GM18951 (cell line): ENCODE results near the gene DAPK1.

Experiments
- POLR2A ChIP-seq: IDR thresholded peaks from 4 replicates; pipeline ENCODE4 v1.6.1; 2011; ENCODE audit warnings: mild to moderate bottlenecking; ENCODE audit not compliant: insufficient read length, insufficient read depth; ENCODE audit errors: extremely low read depth
- in situ Hi-C: fragments of 300-500 bp; cut with MboI; formaldehyde crosslinking; loops from one replicate; pipeline ENCODE4 v1.12.0; 2022; ENCODE audit warnings: low sequenced_read_pairs, mixed read lengths, inconsistent platforms; ENCODE audit not compliant: unreplicated experiment

The DAPK1 gene

GRCh38 chr9:87670572-87671264, 173.1 kb downstream of the DAPK1 start:
- in situ Hi-C loops, result no loop called here
- TF ChIP-seq POLR2A, result no peak

- TF ChIP-seq POLR2A, result no peak
- in situ Hi-C loops, result no loop called here
These were observed 173.8 kb downstream of the DAPK1 start for GRCh38 chr9:87671478-87671877.

- in situ Hi-C loops, result no loop called here
- TF ChIP-seq POLR2A, result no peak
These were observed 174.3 kb downstream of the DAPK1 start for GRCh38 chr9:87671925-87672324.

- in situ Hi-C loops, result no loop called here
- TF ChIP-seq POLR2A, result no peak
These were observed 174.9 kb downstream of the DAPK1 start for GRCh38 chr9:87672586-87672985.

- in situ Hi-C loops, result no loop called here
- TF ChIP-seq POLR2A, result no peak
These were observed 175.9 kb downstream of the DAPK1 start for GRCh38 chr9:87673446-87674120.

GRCh38 chr9:87674565-87675299, 177.1 kb downstream of the DAPK1 start:
- no peak for TF ChIP-seq POLR2A
- in situ Hi-C loops, result no loop called here

DNA sequence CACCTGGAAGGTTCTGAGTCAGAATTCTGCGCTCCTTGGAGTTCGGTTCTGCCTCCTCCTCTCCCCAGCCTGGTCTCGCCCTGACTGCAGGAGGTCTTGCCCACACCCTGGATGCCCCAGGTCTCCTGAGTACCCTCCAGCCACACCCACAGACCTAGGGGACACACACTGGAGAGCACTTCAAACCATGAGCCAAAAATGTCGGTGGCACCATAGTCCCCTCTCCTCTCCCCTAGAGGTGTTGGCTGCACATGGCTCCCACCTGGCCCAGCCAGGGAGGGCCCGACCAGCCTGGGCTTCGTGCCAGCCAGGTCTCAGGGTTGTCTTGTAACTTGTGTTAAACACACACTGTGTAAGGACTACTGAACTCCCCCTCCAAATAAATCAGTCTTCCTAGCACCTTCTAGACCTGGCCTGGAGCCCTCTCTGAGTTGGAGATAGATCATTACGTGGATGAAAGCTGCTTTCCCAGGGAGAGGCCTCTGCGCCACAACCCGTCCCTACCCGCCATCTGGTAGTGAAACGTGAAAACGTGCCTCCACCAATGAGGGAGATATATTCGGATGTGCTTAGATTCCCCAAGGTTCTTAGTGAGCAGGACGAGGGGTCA, 178.3 kb downstream of the DAPK1 start:
- TF ChIP-seq POLR2A, result no peak

DNA sequence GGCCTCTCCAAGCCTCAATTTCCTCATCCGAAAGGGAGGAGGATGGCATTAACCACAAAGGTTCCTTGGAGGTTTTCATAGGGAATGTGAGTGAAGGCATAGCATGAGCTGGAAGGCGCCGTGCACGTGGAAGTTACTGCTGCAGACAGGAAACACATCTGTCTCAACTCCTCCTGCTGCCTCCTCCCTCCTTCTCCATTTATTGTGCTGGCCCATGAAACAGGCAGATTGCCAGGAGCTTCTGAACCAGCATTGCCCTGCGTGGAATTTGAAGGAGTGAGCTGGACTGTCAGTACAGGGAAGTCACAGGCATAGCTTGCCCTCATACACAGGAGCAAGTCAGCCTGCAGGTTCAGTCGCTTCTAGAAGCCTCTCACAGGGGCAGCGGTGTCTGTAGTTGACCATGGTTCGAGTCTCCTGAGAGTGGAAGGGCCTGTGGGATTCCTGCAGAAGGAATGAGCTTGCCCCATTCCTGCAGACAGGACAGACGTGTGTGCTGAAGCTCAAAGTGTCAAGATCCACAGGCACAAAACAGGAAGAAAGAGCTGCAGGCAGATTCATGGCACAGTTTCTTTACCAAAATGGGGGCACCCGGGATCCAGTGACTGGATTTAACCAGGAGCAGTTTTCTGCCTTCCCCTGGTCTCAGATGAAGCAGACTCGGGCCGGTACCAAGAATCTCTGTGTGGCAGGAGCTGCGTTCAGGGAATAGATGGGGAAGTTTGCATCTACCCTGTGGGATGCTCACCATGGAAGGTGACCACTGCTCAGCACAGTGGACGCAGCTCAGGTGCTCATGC, 179.5 kb downstream of the DAPK1 start:
- no peak for TF ChIP-seq POLR2A
- in situ Hi-C loops, result no loop called here

More for the DNA sequence above, 178.3 kb downstream of the DAPK1 start:
- in situ Hi-C loops, result no loop called here

GRCh38 chr9:87677776-87678587, 180.3 kb downstream of the DAPK1 start:
- in situ Hi-C loops, result no loop called here
- TF ChIP-seq POLR2A, result no peak

DNA sequence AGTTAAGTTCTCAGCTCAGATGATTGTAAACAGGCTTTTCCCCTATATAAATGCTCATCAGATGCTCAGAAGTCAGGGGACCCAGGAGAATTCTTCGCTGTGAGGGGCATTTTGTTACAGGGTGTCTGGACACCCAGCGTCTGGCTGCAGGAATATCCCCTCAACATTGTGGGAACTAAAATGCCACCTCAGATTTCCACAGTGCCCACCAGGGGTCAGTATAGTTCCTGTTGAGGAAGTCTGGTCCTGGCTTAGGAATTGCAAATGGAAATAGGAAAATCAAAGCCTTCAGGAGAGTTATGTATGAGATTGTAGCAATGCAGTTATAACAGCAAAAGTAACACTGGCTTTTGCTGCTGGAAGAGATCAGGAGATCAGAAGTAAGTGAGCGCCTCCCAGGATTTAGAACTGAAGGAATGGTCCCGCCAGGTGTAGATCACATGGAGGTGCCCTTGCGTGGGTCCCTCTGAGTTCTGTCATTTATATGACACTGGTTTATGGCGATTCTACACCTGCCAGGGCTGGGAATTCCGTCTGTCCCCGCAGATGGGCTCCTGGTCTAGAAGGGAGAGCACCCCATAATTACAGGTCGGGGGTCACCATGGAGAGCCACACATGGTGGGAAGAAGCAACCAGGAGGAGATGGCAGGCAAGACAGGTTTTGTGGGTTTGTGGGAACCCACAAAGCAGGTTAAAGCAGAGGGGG, 181.1 kb downstream of the DAPK1 start:
- in situ Hi-C loops, result no loop called here
- no peak for TF ChIP-seq POLR2A

DNA sequence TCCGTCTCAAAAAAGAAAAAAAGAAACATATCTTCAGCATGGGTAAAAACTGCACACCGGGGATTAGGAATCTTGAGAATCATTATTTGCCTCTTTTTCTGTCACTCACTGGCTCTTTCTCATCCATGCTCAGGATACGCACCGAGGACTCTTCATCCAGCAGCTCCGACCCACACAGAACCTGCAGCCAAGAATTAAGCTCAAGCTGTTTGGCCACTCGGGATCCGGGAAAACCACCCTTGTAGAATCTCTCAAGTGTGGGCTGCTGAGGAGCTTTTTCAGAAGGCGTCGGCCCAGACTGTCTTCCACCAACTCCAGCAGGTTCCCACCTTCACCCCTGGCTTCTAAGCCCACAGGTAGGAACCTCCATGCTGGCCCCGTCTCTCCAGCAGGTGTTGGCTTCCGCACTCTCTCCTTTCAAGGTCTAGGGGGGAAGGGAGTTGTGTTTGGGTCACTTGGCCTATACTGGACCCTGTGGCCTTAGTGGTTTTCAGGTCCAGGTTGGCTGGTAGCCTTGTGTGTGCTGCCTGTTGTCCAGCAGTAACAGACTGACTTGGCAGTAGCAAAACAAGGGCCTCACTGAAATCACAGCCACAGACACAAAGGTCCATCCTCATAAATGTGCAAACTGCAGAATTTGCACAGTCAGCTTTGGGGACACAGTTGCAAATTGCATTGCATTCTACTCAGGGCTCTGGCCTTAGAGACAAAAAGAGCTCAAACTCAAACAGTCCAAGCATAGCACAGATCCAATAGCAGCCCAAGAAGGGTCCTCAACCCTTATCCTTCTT, 183.8 kb downstream of the DAPK1 start:
- TF ChIP-seq POLR2A, result no peak
- in situ Hi-C loops, result no loop called here

- in situ Hi-C loops, result no loop called here
These were observed 184.4 kb downstream of the DAPK1 start for GRCh38 chr9:87682085-87682484.

More at GRCh38 chr9:87682085-87682484, 184.4 kb downstream of the DAPK1 start:
- TF ChIP-seq POLR2A, result no peak
